DND-41 (cell line): ENCODE data around the gene VWCE.

Experiments
- EZH2 ChIP-seq: IDR thresholded peaks from 3 replicates; pipeline ENCODE4 v1.6.1; 2012; ENCODE audit warnings: borderline replicate concordance, low read depth, mild to moderate bottlenecking, moderate library complexity, low read length, inconsistent platforms; ENCODE audit not compliant: severe bottlenecking
- TF ChIP-seq, protein P1 (sequence below): IDR thresholded peaks from 2 replicates; pipeline ENCODE4 v1.5.1; 2012; ENCODE audit warnings: borderline replicate concordance, low read length, moderate library complexity, mild to moderate bottlenecking; ENCODE audit not compliant: poor library complexity, severe bottlenecking; ENCODE audit errors: extremely low read depth

DNA sequence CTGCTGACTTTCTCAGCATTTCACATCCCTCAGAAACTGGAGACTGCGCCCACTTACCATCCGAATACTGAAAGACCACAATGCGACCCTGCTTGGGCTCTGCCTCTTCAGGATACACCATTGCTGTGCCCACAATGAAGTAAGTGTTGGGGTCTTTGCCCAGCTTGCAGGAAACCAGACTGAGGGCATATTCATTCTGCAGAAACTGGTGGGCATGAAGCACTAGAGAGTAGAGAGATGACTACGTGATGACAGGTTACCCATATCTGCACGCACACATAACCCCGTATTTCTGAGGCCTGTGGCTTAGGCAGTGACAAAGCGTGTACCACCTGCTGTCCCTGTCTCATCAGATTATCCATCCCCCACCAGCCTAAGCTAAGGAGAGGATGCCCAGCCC is 14.6 kb upstream of the VWCE start:
- TF ChIP-seq, protein P1, sequence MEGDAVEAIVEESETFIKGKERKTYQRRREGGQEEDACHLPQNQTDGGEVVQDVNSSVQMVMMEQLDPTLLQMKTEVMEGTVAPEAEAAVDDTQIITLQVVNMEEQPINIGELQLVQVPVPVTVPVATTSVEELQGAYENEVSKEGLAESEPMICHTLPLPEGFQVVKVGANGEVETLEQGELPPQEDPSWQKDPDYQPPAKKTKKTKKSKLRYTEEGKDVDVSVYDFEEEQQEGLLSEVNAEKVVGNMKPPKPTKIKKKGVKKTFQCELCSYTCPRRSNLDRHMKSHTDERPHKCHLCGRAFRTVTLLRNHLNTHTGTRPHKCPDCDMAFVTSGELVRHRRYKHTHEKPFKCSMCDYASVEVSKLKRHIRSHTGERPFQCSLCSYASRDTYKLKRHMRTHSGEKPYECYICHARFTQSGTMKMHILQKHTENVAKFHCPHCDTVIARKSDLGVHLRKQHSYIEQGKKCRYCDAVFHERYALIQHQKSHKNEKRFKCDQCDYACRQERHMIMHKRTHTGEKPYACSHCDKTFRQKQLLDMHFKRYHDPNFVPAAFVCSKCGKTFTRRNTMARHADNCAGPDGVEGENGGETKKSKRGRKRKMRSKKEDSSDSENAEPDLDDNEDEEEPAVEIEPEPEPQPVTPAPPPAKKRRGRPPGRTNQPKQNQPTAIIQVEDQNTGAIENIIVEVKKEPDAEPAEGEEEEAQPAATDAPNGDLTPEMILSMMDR: no peak
- no peak for TF ChIP-seq EZH2
